A673 (cell line): ENCODE data around the gene NF1. TPM values are rescaled to one million over a fixed set of nuclear protein-coding genes. Genes with fewer than 3 reads are reported as not detected.
A peak's percentile ranks its signal among the peaks of the same experiment; 100 is the strongest.

Experiments used
- BruUV-seq: library from RNA; stranded (reverse); fragments of 400-500 nt; replicated peaks from 2 replicates; lab custom pipeline; 2021; lab: Mats Ljungman, UMichigan
- CTCF ChIA-PET: fragments of 300-600 bp; sonication (Branson Sonifier 250); formaldehyde crosslinking; loops from one replicate; lab custom pipeline; 2022; ENCODE audit warnings: antibody characterized with exemption; lab: Charles Lee
- POLR2A ChIA-PET: fragments of 300-600 bp; sonication (Branson Sonifier 250); formaldehyde crosslinking; loops from one replicate; lab custom pipeline; 2022; ENCODE audit warnings: antibody characterized with exemption; ENCODE audit not compliant: low non-redundant PET; lab: Charles Lee
- DNase-seq: peaks from one replicate; pipeline ENCODE4 v3.0.0-alpha.2; 2015; ENCODE audit warnings: low spot score
- H3K27ac ChIP-seq: fragments of 200-600 bp; sonication (generic); 2 replicates; pipeline ENCODE4 v1.5.1; 2016; ENCODE audit warnings: mixed run types, low read depth, mild to moderate bottlenecking, mixed read lengths, antibody characterized with exemption, low read length; ENCODE audit not compliant: poor library complexity, severe bottlenecking
- H3K27me3 ChIP-seq: fragments of 200-600 bp; sonication (generic); replicated peaks from 2 replicates; pipeline ENCODE4 v1.6.1; 2017; ENCODE audit warnings: mixed run types, low read depth, mild to moderate bottlenecking, mixed read lengths, antibody characterized with exemption, low read length; ENCODE audit not compliant: insufficient read depth, poor library complexity
- H3K36me3 ChIP-seq: fragments of 200-600 bp; sonication (generic); 2 replicates; pipeline ENCODE4 v1.6.1; 2016; ENCODE audit warnings: mixed run types, mild to moderate bottlenecking, mixed read lengths, antibody characterized with exemption, low read length; ENCODE audit not compliant: insufficient read depth, poor library complexity, severe bottlenecking
- H3K4me1 ChIP-seq: fragments of 200-600 bp; sonication (generic); 2 replicates; pipeline ENCODE4 v1.6.1; 2017; ENCODE audit warnings: mixed run types, mild to moderate bottlenecking, mixed read lengths, antibody characterized with exemption, low read length; ENCODE audit not compliant: insufficient read depth, poor library complexity, severe bottlenecking
- H3K4me3 ChIP-seq: fragments of 200-600 bp; sonication (generic); 2 replicates; pipeline ENCODE4 v1.5.1; 2016; ENCODE audit warnings: low read depth, mixed run types, mild to moderate bottlenecking, mixed read lengths, low read length; ENCODE audit not compliant: poor library complexity, severe bottlenecking
- H3K9me3 ChIP-seq: fragments of 200-600 bp; sonication (generic); 2 replicates; pipeline ENCODE4 v1.6.1; 2016; ENCODE audit warnings: mixed run types, low read depth, mild to moderate bottlenecking, mixed read lengths, antibody characterized with exemption, low read length; ENCODE audit not compliant: poor library complexity, severe bottlenecking
- CTCF ChIP-seq: fragments of 300-800, 200-600 bp; sonication (generic); conservative IDR thresholded peaks from 2 replicates; pipeline ENCODE4 v1.5.1; 2017; ENCODE audit warnings: low read depth, mild to moderate bottlenecking, antibody characterized with exemption, low read length, moderate library complexity, mixed read lengths
- EZH2 ChIP-seq: fragments of 200-600 bp; sonication (generic); IDR thresholded peaks from 2 replicates; pipeline ENCODE4 v1.6.1; 2017; ENCODE audit warnings: borderline replicate concordance, low read depth, mild to moderate bottlenecking, mixed read lengths, antibody characterized with exemption, low read length; ENCODE audit not compliant: poor library complexity, severe bottlenecking
- intact Hi-C: fragments of 100-400 bp; cut with micrococcal nuclease; formaldehyde crosslinking; loops from one replicate; pipeline ENCODE4 v1.10.0; 2022; ENCODE audit not compliant: unreplicated experiment
- total RNA-seq: library from RNA; stranded (reverse); gene quantifications from 2 replicates; pipeline ENCODE4 v1.2.3, GENCODE V29; 2021

NF1 gene
- total RNA-seq, 1 experiment from 2014 or later = 32.1 TPM

- no peak overlapping the region for H3K4me3 ChIP-seq
- BruUV-seq = no TSS peak
- no peak overlapping the region for H3K27ac ChIP-seq
- CTCF ChIA-PET = interaction anchor here (0.7 kb wide), 1 partner anchor 142 kb away, joined by 4 read pairs; no protein-coding TSS in a partner anchor
- no peaks in the 10 kb centered on the region for H3K36me3 ChIP-seq
- POLR2A ChIA-PET = no interaction called here
- H3K27me3 ChIP-seq = no peaks in the 10 kb centered on the region
- TF ChIP-seq EZH2 = no peak
- TF ChIP-seq CTCF = peak; percentile 50
- H3K9me3 ChIP-seq = no peaks in the 10 kb centered on the region
- peak; percentile 33 for DNase-seq
- H3K4me1 ChIP-seq = no peaks in the 10 kb centered on the region
- intact Hi-C loops = no loop called here
Observed at GRCh38 chr17:31068291-31068690, 26.5 kb upstream of the NF1 start.

GRCh38 chr17:31072186-31072585, 22.6 kb upstream of the NF1 start:
- H3K36me3 ChIP-seq = no peaks in the 10 kb centered on the region
- intact Hi-C loops = no loop called here
- DNase-seq = peak; percentile 73
- H3K4me3 ChIP-seq = no peak overlapping the region
- ChIA-PET CTCF (no interaction called here), POLR2A (no interaction called here)
- peaks cover 10% of the 10 kb centered on the region for H3K4me1 ChIP-seq
- BruUV-seq = no TSS peak
- H3K9me3 ChIP-seq = no peaks in the 10 kb centered on the region
- no peak overlapping the region for H3K27ac ChIP-seq
- no peak for TF ChIP-seq EZH2
- no peak for TF ChIP-seq CTCF
- no peaks in the 10 kb centered on the region for H3K27me3 ChIP-seq

GRCh38 chr17:31073411-31073810, 21.4 kb upstream of the NF1 start:
- no TSS peak for BruUV-seq
- no peak overlapping the region for H3K27ac ChIP-seq
- no peak overlapping the region for H3K4me3 ChIP-seq
- ChIA-PET CTCF (no interaction called here), POLR2A (no interaction called here)
- no peaks in the 10 kb centered on the region for H3K27me3 ChIP-seq
- H3K4me1 ChIP-seq = peaks cover 10% of the 10 kb centered on the region
- H3K9me3 ChIP-seq = no peaks in the 10 kb centered on the region
- intact Hi-C loops = no loop called here
- TF ChIP-seq CTCF (no peak), EZH2 (no peak)
- no peak for DNase-seq
- no peaks in the 10 kb centered on the region for H3K36me3 ChIP-seq
